ENCODE measurements around the gene CEBPA. TPM values are rescaled to one million over a fixed set of nuclear protein-coding genes. Genes with fewer than 3 reads are reported as not detected.
"Not testable (repeated sequence)": the region's sequence is repeated elsewhere in the genome, so short reads cannot be mapped to it uniquely, and the experiment has no call there.

The CEBPA gene
- total and polyA plus RNA-seq, 7 donors: 5.8 to 50.7 (median 9.8) TPM

GRCh38 chr19:33298146-33298911, 4.0 kb downstream of the CEBPA start:
- Histone ChIP-seq H3K9me3 (no peaks in the 10 kb centered on the region), H3K27me3 (ENCODE audit: insufficient read depth in 3 of 3, low read length in 2 of 3) (no peaks in the 10 kb centered on the region), H3K27ac (no peak overlapping the region), H3K36me3 (ENCODE audit: insufficient read depth in 1 of 2, low read depth in 1 of 2) (no peaks in the 10 kb centered on the region), H3K4me1 (peaks cover 12% of the 10 kb centered on the region), H3K4me3 (no peak overlapping the region)
- DNase-seq (no peak), ATAC-seq (no peak)
- 83 to 88% (median 84%) methylated on average over 25 of the region's 25 CpGs for WGBS, 3 donors
- no peak for TF ChIP-seq CTCF (IDR thresholded peaks at IDR 0.05)
- intact Hi-C loops (cut with DNase I): no loop called here

DNA sequence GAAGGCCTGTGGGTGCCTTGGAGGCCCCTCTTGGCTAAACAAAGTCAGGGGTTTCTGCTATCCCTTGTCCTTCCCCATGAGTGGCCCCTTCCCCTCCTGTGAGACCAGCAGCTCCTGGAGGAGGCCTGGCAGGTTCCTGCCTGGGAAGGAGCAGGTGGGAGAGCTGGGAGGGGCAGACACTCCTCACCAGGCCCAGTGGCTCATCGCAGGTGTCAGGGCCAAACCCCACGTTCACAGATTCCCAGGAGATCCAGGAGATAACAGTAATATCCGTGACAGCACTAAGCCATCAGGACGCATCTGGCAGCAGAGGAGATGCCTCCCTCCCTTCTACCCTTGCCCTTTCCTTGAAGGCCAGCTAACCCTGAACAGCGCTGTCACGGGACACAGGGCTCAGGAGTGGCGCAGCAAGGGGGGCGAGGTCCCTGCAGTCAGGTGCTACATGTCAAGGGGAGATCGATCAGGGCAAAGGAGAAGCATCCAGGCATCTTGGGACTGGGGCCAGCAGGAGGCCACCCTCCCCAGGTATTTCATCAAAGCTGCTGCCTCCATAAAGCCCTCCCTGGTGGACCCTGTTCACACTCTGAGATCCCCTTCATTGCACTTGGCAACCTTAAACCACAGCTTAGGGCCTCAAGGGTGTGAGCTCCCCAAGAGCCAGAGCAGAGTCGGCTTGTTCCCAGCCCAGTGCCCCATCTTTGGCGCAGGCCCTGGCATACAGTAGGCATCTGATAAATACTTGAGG, 4.8 kb downstream of the CEBPA start:
- no peak overlapping the region for H3K27ac ChIP-seq
- intact Hi-C loops (cut with DNase I): no loop called here
- TF ChIP-seq CTCF (IDR thresholded peaks at IDR 0.05): no peak
- peaks cover 20% of the 10 kb centered on the region for H3K4me1 ChIP-seq
- H3K9me3 ChIP-seq: no peaks in the 10 kb centered on the region
- H3K36me3 ChIP-seq (ENCODE audit: insufficient read depth in 1 of 2, low read depth in 1 of 2): no peaks in the 10 kb centered on the region
- DNase-seq (no peak), ATAC-seq (no peak)
- no peak overlapping the region for H3K4me3 ChIP-seq
- WGBS, 3 donors: 80 to 85% (median 85%) methylated on average over 11 of the region's 11 CpGs
- H3K27me3 ChIP-seq (ENCODE audit: insufficient read depth in 3 of 3, low read length in 2 of 3): no peaks in the 10 kb centered on the region

- H3K9me3 ChIP-seq: no peaks in the 10 kb centered on the region
- H3K27ac ChIP-seq: no peak overlapping the region
- no peaks in the 10 kb centered on the region for H3K27me3 ChIP-seq (ENCODE audit: insufficient read depth in 3 of 3, low read length in 2 of 3)
- 53 to 70% (median 58%) methylated on average over 14 of the region's 14 CpGs for WGBS, 3 donors
- DNase-seq (peak in 1 of 2 donors; percentile 53), ATAC-seq (no peak)
- intact Hi-C loops (cut with DNase I): no loop called here
- TF ChIP-seq CTCF (IDR thresholded peaks at IDR 0.05): no peak
- H3K4me1 ChIP-seq: peaks cover 25% of the 10 kb centered on the region
- no peak overlapping the region for H3K4me3 ChIP-seq
- no peaks in the 10 kb centered on the region for H3K36me3 ChIP-seq (ENCODE audit: insufficient read depth in 1 of 2, low read depth in 1 of 2)
Measured at GRCh38 chr19:33296488-33296971, 5.8 kb downstream of the CEBPA start.

DNA sequence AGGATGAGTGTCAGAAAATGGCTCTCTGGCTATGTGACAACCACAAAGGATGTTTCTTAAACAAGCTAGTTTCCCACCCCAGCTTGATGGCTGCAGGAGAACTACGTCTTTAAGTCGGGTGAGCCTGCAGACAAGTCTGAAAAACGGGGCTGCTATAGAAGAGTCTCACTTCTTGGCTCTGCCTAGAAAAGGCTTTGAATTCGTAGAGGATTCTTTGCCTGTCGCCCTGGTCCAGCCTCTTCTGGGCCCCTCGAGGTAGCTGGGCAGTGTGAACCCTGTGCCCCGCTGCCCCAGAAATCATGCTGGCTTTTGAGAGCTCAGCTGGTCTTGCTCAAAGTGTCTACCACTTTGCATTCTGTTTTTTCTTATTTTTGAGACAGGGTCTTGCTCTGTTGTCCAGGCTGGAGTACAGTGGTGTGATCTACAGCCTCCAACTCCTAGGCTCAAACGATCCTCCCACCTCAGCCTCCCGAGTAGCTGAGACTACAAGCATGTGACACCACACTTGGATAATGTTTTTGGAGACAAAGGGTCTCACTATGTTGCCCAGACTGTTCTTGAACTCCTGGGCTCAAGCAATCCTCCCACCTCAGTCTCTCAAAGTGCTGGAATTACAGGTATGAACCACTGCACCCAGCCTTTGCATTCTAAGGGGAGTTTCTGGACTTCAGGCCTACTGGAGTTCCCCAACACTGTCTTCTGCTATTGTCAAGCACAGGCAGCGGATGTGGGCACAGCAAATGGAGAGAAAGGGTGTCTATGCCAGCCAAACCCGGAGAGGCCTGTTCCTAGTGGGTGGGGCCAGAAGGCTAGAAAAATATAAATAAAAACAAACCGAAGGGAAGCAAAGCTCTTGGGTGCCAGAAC, 6.5 kb downstream of the CEBPA start:
- no peak for ATAC-seq

DNA sequence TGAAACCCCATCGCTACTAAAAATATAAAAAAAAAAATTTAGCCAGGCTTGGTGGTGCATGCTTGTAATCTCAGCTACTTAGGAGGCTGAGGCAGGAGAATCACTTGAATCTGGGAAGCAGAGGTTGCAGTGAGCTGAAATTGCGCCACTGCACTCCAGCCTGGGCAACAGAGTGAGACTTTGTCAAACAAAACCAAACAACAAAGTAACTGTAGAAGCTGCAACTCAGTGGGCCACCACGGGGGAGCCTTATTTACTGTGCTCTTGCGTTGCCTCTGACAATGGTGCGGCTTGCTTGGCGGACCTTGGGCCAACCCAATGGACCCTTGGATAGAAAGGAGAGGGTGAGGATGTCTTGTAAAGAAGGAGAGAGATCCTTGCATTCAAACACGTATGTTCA, 7.3 kb downstream of the CEBPA start:
- H3K27ac ChIP-seq; H3K36me3 ChIP-seq (ENCODE audit: insufficient read depth in 1 of 2, low read depth in 1 of 2); ATAC-seq; H3K4me3 ChIP-seq; H3K9me3 ChIP-seq; intact Hi-C loops (cut with DNase I); H3K27me3 ChIP-seq (ENCODE audit: insufficient read depth in 3 of 3, low read length in 2 of 3): not testable (repeated sequence)
- 95 to 98% (median 95%) methylated on average over 7 of the region's 7 CpGs for WGBS, 3 donors
- H3K4me1 ChIP-seq: peaks cover 18% of the 10 kb centered on the region
- DNase-seq: peak in 1 of 2 donors; percentile 38

More for the DNA sequence above, 6.5 kb downstream of the CEBPA start:
- intact Hi-C loops (cut with DNase I): no loop called here
- no peaks in the 10 kb centered on the region for H3K27me3 ChIP-seq (ENCODE audit: insufficient read depth in 3 of 3, low read length in 2 of 3)
- WGBS, 3 donors: 77 to 82% (median 77%) methylated on average over 12 of the region's 12 CpGs
- H3K4me3 ChIP-seq: no peak overlapping the region
- no peak for DNase-seq
- H3K27ac ChIP-seq: no peak overlapping the region
- H3K9me3 ChIP-seq: no peaks in the 10 kb centered on the region
- H3K36me3 ChIP-seq (ENCODE audit: insufficient read depth in 1 of 2, low read depth in 1 of 2): no peaks in the 10 kb centered on the region
- H3K4me1 ChIP-seq: peaks cover 22% of the 10 kb centered on the region
- TF ChIP-seq CTCF (IDR thresholded peaks at IDR 0.05): no peak

Data from psoas muscle (tissue), 8 donors.